Skin of body (tissue), 2 donors: Measurements from ENCODE around the gene INSYN1. TPM values are rescaled to one million over a fixed set of nuclear protein-coding genes. Genes with fewer than 3 reads are reported as not detected.

Experiments
- DNase-seq: peaks from one replicate; lab custom pipeline; 2025; lab: John Stamatoyannopoulos, UW
- total RNA-seq: library from RNA; depleted of rRNA; stranded (reverse); fragments of >200 nt; gene quantifications from one replicate; pipeline ENCODE4 v1.2.3, GENCODE V29; 2014

Gene INSYN1
- total RNA-seq, 1 donor from 2014 or later: 7.7 TPM

- DNase-seq: no peak
Measured at GRCh38 chr15:73777741-73778140, 24.6 kb upstream of the INSYN1 start.

- no peak for DNase-seq
Measured at GRCh38 chr15:73773428-73773827, 20.3 kb upstream of the INSYN1 start.

- no peak for DNase-seq
Measured at GRCh38 chr15:73771385-73772045, 18.4 kb upstream of the INSYN1 start.

- no peak for DNase-seq
Measured at GRCh38 chr15:73770050-73770449, 16.9 kb upstream of the INSYN1 start.

- DNase-seq: no peak
Measured at GRCh38 chr15:73767806-73768501, 14.8 kb upstream of the INSYN1 start.

- DNase-seq: no peak
Measured at GRCh38 chr15:73766598-73766997, 13.4 kb upstream of the INSYN1 start.

GRCh38 chr15:73765778-73766177 is 12.6 kb upstream of the INSYN1 start:
- no peak for DNase-seq

GRCh38 chr15:73763931-73764330 is 10.8 kb upstream of the INSYN1 start:
- no peak for DNase-seq

- DNase-seq: no peak
Measured at GRCh38 chr15:73760330-73761329, 7.5 kb upstream of the INSYN1 start.

GRCh38 chr15:73758461-73758860 is 5.3 kb upstream of the INSYN1 start:
- no peak for DNase-seq

- DNase-seq: no peak
Measured at GRCh38 chr15:73757571-73757970, 4.4 kb upstream of the INSYN1 start.

- DNase-seq: no peak
Measured at GRCh38 chr15:73756947-73757513, 3.9 kb upstream of the INSYN1 start.

GRCh38 chr15:73756390-73756789 is 3.2 kb upstream of the INSYN1 start:
- no peak for DNase-seq

- no peak for DNase-seq
Measured at GRCh38 chr15:73755946-73756345, 2.8 kb upstream of the INSYN1 start.

GRCh38 chr15:73755481-73755880 is 2.3 kb upstream of the INSYN1 start:
- no peak for DNase-seq

- DNase-seq: no peak
Measured at GRCh38 chr15:73754461-73754860, 1.3 kb upstream of the INSYN1 start.

GRCh38 chr15:73752806-73753193 is 351 bp downstream of the INSYN1 start:
- DNase-seq: no peak

GRCh38 chr15:73751899-73752805 is 999 bp downstream of the INSYN1 start:
- DNase-seq: no peak

GRCh38 chr15:73751511-73751898 is 1.6 kb downstream of the INSYN1 start:
- no peak for DNase-seq

- DNase-seq: no peak
Measured at GRCh38 chr15:73750951-73751350, 2.2 kb downstream of the INSYN1 start.

- no peak for DNase-seq
Measured at GRCh38 chr15:73750438-73750837, 2.7 kb downstream of the INSYN1 start.
